ENCODE results near the gene KRT77.
"Not testable (repeated sequence)": the region's sequence is repeated elsewhere in the genome, so short reads cannot be mapped to it uniquely, and the experiment has no call there.

Gene KRT77

GRCh38 chr12:52703424-52703823, at the start of gene KRT77:
KRT77 (minus strand) TSS chr12:52703524; CDS start chr12:52703434, 90 bp downstream.
- no peak for DNase-seq

GRCh38 chr12:52752516-52752915, 49.2 kb upstream of the KRT77 start:
- DNase-seq, result no peak

DNA sequence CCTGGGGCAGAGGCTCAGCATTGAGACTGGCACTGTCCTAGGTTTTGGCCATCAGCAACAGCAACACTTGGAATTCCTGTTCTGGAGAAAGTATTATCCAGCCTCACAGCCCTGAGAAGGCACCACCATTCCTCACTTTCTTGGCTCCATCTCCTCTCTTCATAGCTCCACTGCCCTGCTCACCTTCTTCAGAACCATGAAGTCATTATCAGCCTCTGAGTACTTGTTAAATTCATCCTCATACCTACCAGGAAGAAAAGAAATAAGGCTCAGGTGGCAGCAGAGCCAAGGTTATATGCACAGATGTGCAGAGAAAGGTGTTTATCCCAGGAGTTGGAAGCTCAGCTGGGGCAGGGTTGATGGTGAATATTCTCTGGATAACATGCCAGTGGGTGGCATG, 48.5 kb upstream of the KRT77 start:
- DNase-seq, result no peak

DNA sequence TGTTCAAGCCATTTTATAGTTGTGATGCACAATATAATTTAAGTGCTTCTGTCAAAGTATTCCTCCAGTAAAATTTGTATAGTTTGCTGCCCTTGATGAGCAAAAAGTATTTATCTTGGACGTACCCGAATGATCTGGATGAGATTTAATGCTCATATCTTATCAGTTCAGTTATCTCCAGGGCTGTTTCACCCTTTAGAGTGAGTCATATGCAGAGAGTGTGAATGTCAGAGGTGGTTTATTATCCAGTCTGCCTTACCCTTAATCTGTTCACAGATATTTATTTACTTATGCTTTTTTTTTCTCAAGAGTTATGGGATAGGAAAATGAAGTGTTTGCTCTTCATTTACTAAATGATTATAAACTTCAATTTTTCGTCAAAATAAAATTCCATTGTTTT, 47.2 kb upstream of the KRT77 start:
- DNase-seq, result not testable (repeated sequence)

DNA sequence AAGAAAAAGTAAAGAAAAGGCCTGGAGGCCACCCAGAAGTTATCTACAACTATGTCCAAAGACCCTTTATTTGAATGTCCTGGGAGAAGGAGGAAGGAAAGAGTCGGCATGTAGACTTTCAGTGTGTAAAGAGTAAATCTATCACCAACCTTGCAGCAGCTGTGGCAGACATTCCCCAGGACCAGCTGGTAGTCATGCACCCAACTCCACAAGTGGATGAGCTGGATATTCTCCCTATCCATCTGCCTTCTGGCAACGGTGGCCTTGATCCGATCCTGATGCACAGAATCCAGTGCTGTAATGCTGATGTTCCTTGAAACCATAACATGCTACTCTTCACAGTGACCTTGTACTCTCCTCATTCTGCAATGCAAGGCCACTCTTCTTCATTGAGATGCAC, 46.5 kb upstream of the KRT77 start:
- DNase-seq, result no peak

DNA sequence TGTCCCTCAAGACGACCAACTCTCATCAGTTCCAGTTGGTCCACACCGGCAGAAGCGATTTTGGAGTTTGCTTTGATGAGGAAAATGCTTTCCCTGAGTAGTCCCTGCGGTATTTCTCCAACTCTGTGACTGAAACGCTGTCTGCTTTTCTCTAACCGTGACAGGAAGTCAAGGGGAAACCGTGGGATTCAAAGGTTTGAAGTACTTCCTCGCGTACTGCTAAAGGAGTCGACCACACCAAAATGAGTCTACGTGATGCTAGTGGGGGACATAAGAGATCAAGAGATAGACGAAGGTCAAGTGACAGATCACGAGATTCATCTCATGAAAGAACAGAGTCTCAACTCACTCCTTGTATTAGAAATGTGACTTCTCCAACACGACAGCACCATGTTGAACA, 45.3 kb upstream of the KRT77 start:
- no peak for DNase-seq

DNA sequence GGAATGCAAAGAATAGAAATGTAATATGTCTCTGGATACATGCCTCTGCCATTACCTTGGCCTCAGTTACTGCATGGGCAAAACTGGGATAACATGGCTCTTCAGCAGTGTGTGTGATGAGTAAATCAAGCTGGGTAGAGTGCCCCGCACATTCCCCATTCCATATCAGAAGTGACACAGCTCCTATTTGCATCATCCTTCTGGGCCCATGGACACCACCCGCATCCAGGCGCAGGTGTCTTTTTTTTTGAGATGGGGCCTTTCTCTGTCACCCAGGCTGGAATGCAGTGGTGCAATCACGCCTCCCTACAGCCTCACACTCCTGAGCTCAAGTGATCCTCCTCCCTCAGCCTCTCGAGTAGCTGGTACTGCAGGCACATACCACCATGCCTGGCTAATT, 42.2 kb upstream of the KRT77 start:
- no peak for DNase-seq

- no peak for DNase-seq
These were observed 41.3 kb upstream of the KRT77 start for GRCh38 chr12:52744493-52745156.

- DNase-seq, result no peak
These were observed 39.6 kb upstream of the KRT77 start for GRCh38 chr12:52742822-52743457.

DNA sequence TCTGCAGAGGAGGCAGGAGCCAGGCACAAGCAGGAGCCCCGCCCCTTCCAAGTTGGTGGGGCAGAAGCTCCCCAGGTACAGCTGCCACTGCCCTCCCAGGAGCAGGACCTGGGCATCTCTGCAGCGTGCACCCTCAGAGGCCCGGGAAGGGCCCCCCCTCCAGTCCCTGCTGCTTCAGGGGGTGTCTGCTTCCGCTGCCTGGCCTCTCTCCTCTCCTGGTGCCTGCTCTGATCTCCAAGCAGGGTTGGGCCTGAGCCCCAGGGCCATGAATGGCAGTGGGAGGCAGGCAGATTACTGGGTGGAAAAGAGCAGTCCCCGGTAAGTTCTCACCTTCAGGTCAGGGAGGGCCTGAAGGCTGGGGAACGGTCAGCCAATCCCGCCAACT, 38.9 kb upstream of the KRT77 start:
- no peak for DNase-seq

DNA sequence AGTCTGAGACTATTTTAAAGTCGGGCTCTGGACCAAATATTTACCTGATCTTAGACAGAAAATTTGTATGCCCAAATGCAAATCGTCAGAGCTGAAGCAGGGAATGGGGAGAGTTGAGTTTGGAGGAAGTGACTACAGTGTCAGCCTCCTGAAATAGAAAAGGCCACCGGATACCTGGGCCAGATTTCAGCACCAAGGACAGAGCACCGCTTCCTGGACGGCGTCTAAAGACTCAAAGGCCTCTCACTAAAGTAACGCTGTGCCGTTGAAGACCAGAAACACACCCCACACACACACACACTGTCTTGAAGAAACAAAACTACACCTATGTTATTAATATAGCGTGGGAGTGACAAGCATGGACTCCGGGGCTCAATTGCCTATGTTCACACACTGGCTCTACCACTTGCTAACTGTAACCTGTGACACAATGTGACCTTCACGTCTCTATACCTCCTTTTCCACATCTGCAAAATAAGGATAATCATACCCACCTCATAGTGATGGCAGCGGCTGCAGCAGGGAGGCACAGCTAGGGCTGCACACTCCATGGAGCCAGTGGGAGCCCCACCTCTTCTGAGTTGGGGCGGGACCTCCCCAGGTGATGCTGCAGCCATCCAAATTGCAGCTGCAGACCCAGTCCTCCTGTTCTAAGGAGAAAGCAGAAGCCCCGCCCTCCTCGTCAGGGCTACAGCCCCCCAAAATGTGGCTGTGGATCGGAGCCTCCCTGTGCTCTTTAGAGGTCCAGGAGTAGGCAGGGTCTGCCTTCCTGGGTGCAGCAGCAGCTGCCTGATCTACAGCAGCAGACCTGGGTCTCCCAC, 38.3 kb upstream of the KRT77 start:
- peak; percentile 36 for DNase-seq

DNA sequence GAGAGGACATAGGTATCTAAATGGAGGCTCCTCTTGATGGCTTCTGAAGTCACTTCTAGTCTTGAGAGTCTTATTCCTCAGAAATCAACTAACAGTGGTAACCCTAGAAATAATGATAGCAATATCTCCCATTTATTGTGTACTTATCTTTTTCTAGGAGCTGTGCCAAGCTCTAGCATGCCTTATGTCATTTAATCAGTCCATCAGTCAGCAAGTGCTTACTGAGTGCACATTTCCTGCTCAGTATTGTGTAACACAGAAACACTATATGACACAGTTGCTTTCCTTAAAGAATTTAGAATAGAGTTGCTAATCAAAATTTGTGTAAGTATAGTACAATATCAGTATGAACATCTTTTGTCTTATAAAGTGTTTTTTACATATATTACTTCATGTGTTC, 37.3 kb upstream of the KRT77 start:
- no peak for DNase-seq

- DNase-seq, result no peak
These were observed 36.6 kb upstream of the KRT77 start for GRCh38 chr12:52739963-52740362.

GRCh38 chr12:52735816-52736632, 32.7 kb upstream of the KRT77 start:
- DNase-seq, result no peak

DNA sequence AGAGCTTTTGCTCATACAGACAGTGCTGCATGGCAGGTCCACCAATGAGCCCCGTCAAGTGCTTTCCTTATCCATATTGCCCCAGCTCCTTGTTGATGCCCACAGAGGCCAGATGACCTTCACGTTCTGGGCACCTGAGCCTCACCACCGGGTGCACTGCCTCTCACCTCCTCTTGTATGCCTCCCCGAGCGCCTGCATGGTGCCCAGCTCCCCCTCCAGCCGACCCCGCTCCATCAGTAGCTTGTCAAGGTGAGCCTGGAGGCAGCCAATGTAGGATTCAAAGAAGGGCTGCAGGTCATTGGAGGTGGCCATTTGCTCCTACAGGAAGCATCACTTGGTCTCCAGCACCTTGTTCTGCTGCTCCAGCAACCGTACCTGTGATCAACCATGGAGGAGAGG, 31.8 kb upstream of the KRT77 start:
- DNase-seq, result no peak

DNA sequence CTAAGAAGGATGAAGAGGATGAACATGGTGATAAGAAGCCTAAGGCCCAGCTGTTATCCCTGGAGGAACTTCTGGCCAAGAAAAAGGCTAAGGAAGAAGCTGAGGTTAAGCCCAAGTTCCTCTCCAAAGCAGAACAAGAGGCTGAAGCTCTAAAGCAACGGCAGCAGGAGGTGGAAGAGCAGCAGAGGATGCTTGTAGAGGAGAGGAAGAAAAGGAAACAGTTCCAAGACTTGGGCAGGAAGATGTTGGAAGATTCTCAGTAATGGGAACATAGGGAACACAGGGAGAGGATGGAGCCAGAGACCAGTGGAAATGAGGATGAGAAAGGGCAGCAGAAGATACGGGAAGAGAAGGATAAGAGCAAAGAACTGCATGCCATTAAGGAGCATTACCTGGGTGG, 27.5 kb upstream of the KRT77 start:
- DNase-seq, result no peak

- no peak for DNase-seq
These were observed 27.1 kb upstream of the KRT77 start for GRCh38 chr12:52730383-52730782.

- no peak for DNase-seq
These were observed 25.8 kb upstream of the KRT77 start for GRCh38 chr12:52729147-52729546.

- no peak for DNase-seq
These were observed 25.1 kb upstream of the KRT77 start for GRCh38 chr12:52728374-52728773.

DNA sequence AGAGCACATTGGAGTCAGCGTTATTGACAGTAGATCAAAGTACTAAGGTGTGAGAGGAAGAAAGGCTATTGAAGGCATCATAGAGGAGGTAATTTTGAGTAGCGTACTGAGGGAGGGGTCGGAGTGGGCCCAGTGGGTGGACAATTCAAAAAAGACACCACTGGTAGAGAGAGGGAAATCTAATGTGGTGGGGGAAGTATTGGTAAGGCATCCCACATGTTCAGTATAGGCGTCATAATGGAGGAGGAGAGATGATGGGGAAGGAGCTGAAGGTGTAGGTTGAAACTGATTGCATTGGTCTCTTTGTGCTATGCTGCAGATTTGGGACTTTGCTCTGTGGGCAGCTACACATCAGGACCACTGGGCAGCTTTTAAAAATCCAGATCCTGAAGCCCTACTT, 23.7 kb upstream of the KRT77 start:
- DNase-seq, result no peak

DNA sequence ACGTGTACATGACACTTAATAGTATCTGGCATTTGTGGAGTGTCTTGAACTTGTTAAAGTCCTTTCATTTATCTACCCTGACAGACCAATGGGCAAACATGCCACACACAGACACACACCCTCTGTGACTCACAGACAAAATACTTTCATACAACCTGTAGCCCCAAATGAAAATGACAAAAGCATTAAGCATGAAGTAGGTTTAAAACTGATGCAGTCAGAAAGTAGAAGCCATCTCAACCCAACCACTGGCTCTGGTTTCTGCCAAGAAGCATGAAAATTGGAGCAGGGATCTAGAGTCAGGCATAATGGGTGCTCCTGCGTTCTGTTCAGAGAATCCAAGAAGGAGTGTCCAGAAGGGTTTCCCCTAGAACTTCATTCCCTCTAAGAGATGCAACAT, 23.1 kb upstream of the KRT77 start:
- no peak for DNase-seq

DNA sequence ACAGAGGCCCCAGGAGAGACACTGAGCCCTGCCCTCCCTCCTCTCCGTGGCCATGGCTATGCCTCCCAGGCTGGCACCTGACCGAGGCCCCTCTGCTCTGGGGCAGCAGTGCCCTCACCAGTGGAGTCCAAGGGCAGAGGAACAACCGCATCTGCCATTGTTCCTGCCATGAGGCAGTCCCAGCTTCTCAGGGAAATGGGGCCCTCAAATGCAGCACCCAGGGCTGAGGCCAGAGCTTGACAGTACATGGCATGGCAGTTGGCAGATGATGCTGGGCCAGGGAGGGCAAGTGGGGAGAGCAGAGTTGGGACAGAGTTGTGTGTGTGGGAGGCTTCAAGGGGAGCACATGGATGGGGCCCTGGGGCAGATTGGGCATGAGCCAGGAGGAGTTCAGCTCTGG, 21.1 kb upstream of the KRT77 start:
- DNase-seq, result no peak

- no peak for DNase-seq
These were observed 19.4 kb upstream of the KRT77 start for GRCh38 chr12:52722680-52723079.

Measured in stimulated activated CD4-positive, alpha-beta T cell treated with anti-CD3 and anti-CD28 coated beads, Interleukin-1b, Interleukin-23, amount 100 ng/mL, for 48 hours (primary cell).